OCI-LY3 (cell line): ENCODE results near the gene VTCN1.

ENCODE experiments used
- H2AFZ ChIP-seq: fragments of 200-600, 300-600 bp; shearing (Covaris generic); 2 replicates; pipeline ENCODE4 v1.6.0; 2014; ENCODE audit warnings: antibody characterized with exemption, low read depth, low read length
- H3K27ac ChIP-seq: fragments of 200-600, 300-600 bp; sonication (generic); 2 replicates; pipeline ENCODE4 v1.5.1; 2014; ENCODE audit warnings: mild to moderate bottlenecking, low read length, moderate library complexity, mixed read lengths
- H3K27me3 ChIP-seq: fragments of 200-600, 300-600 bp; sonication (generic); 2 replicates; pipeline ENCODE4 v1.6.1; 2014; ENCODE audit warnings: low read depth, low read length, mixed read lengths
- H3K36me3 ChIP-seq: fragments of 200-600, 300-600 bp; sonication (generic); replicated peaks from 2 replicates; pipeline ENCODE3; 2014; ENCODE audit warnings: low read depth, low read length, mixed read lengths
- H3K4me1 ChIP-seq: fragments of 300-600, 200-600 bp; sonication (generic); 2 replicates; pipeline ENCODE4 v1.6.1; 2014; ENCODE audit warnings: low read length, mixed read lengths
- H3K4me2 ChIP-seq: fragments of 200-600, 300-600 bp; sonication (generic); 2 replicates; pipeline ENCODE4 v1.6.1; 2014; ENCODE audit warnings: low read length, mixed read lengths
- H3K4me3 ChIP-seq: fragments of 300-600, 200-600 bp; sonication (generic); 2 replicates; pipeline ENCODE4 v1.5.1; 2014; ENCODE audit warnings: antibody characterized with exemption, mild to moderate bottlenecking, low read length, moderate library complexity
- H3K79me2 ChIP-seq: fragments of 300-600, 200-600 bp; shearing (Covaris generic); 2 replicates; pipeline ENCODE4 v1.6.1; 2014; ENCODE audit warnings: mild to moderate bottlenecking, low read length, mixed read lengths
- H3K9ac ChIP-seq: fragments of 300-600, 200-600 bp; shearing (Covaris generic); 2 replicates; pipeline ENCODE4 v1.6.0; 2014; ENCODE audit warnings: mild to moderate bottlenecking, low read length, moderate library complexity
- H3K9me3 ChIP-seq: fragments of 200-600, 300-600 bp; shearing (Covaris generic); 2 replicates; pipeline ENCODE4 v1.6.1; 2014; ENCODE audit warnings: low read length, mixed read lengths; ENCODE audit not compliant: insufficient read depth
- H4K20me1 ChIP-seq: fragments of 200-600, 300-600 bp; sonication (generic); 2 replicates; pipeline ENCODE4 v1.6.1; 2016; ENCODE audit warnings: low read length, mixed read lengths; ENCODE audit not compliant: insufficient read depth
- CTCF ChIP-seq: fragments of 200-600, 300-600 bp; sonication (generic); IDR thresholded peaks from 2 replicates; pipeline ENCODE4 v1.5.1; 2014; ENCODE audit warnings: antibody characterized with exemption, low read length, low read depth
- EZH2phosphoT487 ChIP-seq: fragments of 200-600 bp; shearing (Covaris generic); IDR thresholded peaks from 2 replicates; pipeline ENCODE4 v1.6.1; 2018; ENCODE audit warnings: antibody characterized with exemption, mixed run types, low read depth

VTCN1 gene

DNA sequence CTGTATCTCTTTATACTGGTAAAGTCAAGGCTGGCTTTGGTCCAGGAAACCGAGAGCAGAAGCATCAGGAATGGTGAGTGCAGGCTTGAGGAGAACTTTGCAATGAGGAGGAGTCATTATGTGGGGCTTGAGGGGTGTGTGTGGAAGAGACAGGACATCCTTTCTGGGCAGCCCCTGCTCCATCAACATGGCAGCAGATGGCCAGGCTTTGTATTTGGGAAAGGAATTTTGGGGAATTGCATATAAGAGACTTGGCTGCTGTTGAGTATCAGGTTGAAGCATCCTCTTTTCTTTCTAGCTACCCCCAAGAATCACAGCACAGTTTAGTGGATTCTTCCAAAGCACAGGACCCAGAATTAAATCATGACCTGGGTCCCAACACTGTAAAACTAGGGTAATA, 33.4 kb downstream of the VTCN1 start:
- no peak for TF ChIP-seq EZH2phosphoT487
- Histone ChIP-seq H3K79me2 (no peaks in the 10 kb centered on the region), H3K4me2 (no peak overlapping the region), H2AFZ (no peak overlapping the region), H3K27ac (no peak overlapping the region), H3K4me1 (no peaks in the 10 kb centered on the region), H3K9ac (no peak overlapping the region), H3K36me3 (no peaks in the 10 kb centered on the region), H3K27me3 (no peaks in the 10 kb centered on the region), H3K4me3 (no peak overlapping the region), H3K9me3 (no peaks in the 10 kb centered on the region), H4K20me1 (no peaks in the 10 kb centered on the region)

DNA sequence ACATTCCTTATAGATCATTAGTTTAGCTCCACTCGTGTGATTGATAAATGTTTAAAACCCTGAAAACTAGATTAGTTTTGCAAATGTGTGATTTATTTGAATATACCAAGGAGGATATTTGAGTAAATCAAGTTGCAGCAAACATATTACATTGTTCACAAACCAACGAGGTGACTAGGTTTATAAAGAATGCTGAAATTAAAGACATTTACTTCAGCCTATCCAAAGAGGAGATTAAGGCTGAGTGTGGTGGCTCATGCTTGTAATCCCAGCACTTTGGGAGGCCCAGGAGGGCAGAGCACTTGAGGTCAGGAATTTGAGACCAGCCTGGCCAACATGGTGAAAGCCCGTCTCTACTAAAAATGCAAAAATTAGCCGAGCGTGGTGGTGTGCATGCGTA, 34.1 kb downstream of the VTCN1 start:
- no peak overlapping the region for H3K4me3 ChIP-seq
- H3K27me3 ChIP-seq = no peaks in the 10 kb centered on the region
- no peaks in the 10 kb centered on the region for H3K36me3 ChIP-seq
- H3K4me1 ChIP-seq = no peaks in the 10 kb centered on the region
- no peaks in the 10 kb centered on the region for H4K20me1 ChIP-seq
- H3K9ac ChIP-seq = no peak overlapping the region
- no peak overlapping the region for H2AFZ ChIP-seq
- no peak overlapping the region for H3K27ac ChIP-seq
- H3K79me2 ChIP-seq = no peaks in the 10 kb centered on the region
- TF ChIP-seq EZH2phosphoT487 (no peak), CTCF (no peak)
- no peaks in the 10 kb centered on the region for H3K9me3 ChIP-seq
- H3K4me2 ChIP-seq = no peak overlapping the region

DNA sequence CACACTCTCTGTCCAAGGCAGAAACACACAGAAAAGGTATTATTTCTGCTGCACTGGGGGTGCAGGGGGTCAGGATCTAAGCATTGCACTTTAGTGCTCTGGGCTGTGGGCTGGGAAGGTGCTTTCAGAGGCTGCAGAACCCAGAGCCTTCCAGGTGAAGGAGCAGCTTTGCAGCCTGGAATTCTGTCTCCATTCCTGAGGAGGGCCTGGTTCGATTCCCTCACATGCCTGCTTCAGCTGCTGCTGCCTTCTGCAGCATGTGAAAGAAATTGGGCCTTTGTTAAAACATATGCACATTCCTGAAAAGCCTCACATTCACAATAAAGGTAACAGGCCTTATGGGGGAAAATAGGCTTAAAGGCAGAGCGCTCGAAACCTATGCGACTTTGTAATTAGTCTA, 35.9 kb downstream of the VTCN1 start:
- H3K79me2 ChIP-seq = no peaks in the 10 kb centered on the region
- no peaks in the 10 kb centered on the region for H3K4me1 ChIP-seq
- no peaks in the 10 kb centered on the region for H3K9me3 ChIP-seq
- no peak overlapping the region for H3K27ac ChIP-seq
- no peaks in the 10 kb centered on the region for H3K36me3 ChIP-seq
- no peaks in the 10 kb centered on the region for H4K20me1 ChIP-seq
- no peak for TF ChIP-seq CTCF
- TF ChIP-seq EZH2phosphoT487 = no peak
- H3K27me3 ChIP-seq = no peaks in the 10 kb centered on the region
- H2AFZ ChIP-seq = no peak overlapping the region
- H3K9ac ChIP-seq = no peak overlapping the region
- no peak overlapping the region for H3K4me2 ChIP-seq
- no peak overlapping the region for H3K4me3 ChIP-seq

- Histone ChIP-seq H3K4me1 (no peaks in the 10 kb centered on the region), H4K20me1 (no peaks in the 10 kb centered on the region), H3K36me3 (no peaks in the 10 kb centered on the region), H3K9me3 (no peaks in the 10 kb centered on the region), H3K79me2 (no peaks in the 10 kb centered on the region), H3K9ac (no peak overlapping the region), H2AFZ (no peak overlapping the region), H3K4me3 (no peak overlapping the region), H3K27me3 (no peaks in the 10 kb centered on the region), H3K4me2 (no peak overlapping the region), H3K27ac (no peak overlapping the region)
- TF ChIP-seq EZH2phosphoT487 (no peak), CTCF (no peak)
Observed at GRCh38 chr1:117173691-117174090, 37.0 kb downstream of the VTCN1 start.

DNA sequence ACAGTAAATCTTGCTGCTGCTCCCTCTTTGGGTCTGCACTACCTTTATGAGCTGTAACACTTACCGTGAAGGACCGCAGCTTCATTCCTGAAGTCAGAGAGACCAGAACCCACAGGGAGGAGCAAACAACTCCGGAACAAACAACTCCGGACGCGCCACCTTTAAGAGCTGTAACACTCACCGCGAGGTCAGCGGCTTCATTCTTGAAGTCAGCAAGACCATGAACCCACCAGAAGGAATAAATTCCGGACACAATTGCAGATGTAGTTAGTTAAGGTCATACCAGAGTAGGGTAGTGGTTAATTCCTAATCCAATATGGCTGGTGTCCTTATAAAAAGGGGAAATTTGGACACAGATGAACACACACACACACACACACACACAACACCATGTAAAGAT, 37.7 kb downstream of the VTCN1 start:
- TF ChIP-seq CTCF (no peak), EZH2phosphoT487 (no peak)
- H3K4me2 ChIP-seq = no peak overlapping the region
- H3K4me3 ChIP-seq = no peak overlapping the region
- no peaks in the 10 kb centered on the region for H3K36me3 ChIP-seq
- no peak overlapping the region for H3K9ac ChIP-seq
- no peaks in the 10 kb centered on the region for H3K79me2 ChIP-seq
- no peaks in the 10 kb centered on the region for H3K4me1 ChIP-seq
- H3K9me3 ChIP-seq = no peaks in the 10 kb centered on the region
- no peaks in the 10 kb centered on the region for H3K27me3 ChIP-seq
- H3K27ac ChIP-seq = no peak overlapping the region
- no peak overlapping the region for H2AFZ ChIP-seq
- H4K20me1 ChIP-seq = no peaks in the 10 kb centered on the region
